NCI-H1105 treated with DMSO at 0.1 percent for 48 hours (cell line): Measurements from ENCODE around the gene SLIT1.

ENCODE experiments used
- DNase-seq: peaks from one replicate; lab custom pipeline; 2025; lab: John Stamatoyannopoulos, UW

The SLIT1 gene

GRCh38 chr10:96968682-96969423 is 216.9 kb downstream of the SLIT1 start:
- no peak for DNase-seq

- DNase-seq: no peak
Observed at GRCh38 chr10:96967847-96968246, 217.9 kb downstream of the SLIT1 start.

DNA sequence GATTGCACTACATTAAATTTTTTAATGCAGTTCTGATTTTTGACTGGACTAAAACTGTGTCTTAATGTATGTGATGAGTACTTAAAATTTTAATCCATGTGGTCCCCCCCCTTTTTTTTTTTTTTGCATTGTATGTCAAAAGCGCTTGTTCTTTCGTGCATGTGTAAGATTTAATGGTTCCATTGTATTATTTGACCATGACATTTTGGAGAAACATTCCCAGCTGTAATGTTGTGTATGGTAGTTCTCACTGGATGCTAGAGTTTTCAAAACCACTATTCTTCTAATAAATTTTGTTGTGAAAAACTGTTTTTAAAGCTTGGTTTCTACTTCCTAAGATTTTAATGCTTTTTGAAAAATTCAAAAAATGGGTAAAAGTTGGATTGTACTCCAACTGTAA is 221.6 kb downstream of the SLIT1 start:
- DNase-seq: no peak

DNA sequence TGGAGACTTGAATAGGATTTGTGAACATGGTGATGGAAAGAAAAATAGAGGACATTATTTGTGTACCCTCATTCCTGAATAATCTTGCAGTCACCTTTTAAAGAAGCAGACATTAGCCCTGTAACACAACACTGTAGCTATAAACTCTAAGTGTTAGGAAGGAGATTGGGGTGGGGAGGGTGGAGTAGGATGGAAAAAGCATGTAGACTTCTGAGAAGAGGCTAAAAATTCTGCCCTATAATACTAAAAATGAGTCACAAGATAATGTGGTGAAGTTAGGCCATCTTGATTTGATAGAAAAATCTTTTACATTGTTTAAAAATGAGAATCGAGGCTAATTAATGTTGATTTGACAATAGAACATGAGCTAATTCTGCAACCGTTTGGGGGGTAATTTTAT is 224.9 kb downstream of the SLIT1 start:
- no peak for DNase-seq

- DNase-seq: no peak
Observed at GRCh38 chr10:96959733-96960132, 226.0 kb downstream of the SLIT1 start.

DNA sequence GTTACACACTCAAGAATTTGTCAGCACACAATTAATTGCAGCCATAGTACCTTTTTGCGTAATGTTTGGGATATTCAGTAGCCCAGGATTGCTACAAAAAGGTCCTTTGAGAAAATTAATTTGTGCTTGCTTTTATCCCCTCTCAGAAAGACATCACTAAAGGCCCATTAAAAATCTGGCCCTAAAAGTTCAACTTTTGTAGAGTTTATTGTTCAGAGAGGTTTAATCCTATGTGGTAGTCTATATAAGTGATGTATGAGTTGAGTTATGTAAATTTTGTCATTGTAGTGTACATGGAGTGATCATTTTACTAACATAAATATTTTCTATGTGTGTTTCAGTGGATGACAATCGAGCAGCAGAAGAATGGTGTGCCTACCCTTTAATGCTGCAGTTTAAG is 227.7 kb downstream of the SLIT1 start:
- DNase-seq: no peak

- DNase-seq: no peak
Observed at GRCh38 chr10:96955794-96956193, 230.0 kb downstream of the SLIT1 start.

DNA sequence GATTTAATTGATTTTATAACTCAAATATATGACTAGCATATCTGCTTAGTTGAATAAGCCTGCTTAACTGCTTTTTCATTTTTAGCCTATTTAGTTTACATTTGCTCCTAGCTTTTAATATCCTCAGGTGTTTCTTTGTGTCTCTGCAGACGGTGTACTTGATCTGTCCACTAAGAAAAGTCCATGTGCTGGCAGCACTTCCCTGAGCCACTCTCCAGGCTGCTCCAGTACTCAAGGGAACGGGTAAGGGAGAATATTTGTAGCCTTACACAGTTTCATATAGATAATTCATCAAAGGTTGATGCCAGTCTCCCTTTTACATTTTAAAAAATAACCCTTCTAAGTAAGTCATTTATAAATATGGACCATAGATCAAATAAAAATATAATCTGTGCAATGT is 233.8 kb downstream of the SLIT1 start:
- no peak for DNase-seq

DNA sequence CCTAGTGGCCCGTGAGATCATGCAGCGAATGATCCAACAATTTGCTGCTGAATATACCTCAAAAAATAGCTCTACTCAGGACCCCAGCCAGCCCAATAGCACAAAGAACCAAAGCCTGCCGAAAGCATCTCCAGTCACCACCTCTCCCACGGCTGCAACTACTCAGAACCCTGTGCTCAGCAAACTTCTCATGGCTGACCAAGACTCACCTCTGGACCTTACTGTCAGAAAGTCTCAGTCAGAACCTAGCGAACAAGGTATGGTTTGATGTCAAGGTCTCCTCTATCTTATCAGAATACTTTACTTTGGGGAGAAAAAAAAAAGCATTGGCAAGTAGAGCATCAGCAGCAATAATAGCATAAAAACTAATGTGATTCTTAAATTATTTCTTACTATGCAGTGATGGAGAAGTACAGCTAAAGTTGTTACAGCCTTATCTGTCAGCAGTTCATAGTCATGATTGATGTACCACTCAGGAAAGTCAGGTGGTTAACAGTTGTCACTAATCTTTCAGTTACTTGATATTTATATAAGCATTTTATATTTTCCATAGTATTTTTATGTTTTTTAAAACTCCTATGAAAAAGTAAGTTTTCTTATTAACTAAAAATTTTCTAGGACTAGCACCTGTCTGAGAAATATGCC is 236.6 kb downstream of the SLIT1 start:
- DNase-seq: no peak
